Activated CD4-positive, alpha-beta T cell treated with anti-CD3 and anti-CD28 coated beads, Interleukin-10, Interleukin-2, amounts not matched to agents 100 ng/mL and 50 ng/mL, durations not matched to agents 16 hours and 8 hours (primary cell): ENCODE data around the gene GTF2H2.
"Not testable (repeated sequence)": the region's sequence is repeated elsewhere in the genome, so short reads cannot be mapped to it uniquely, and the experiment has no call there.

Experiments used
- DNase-seq: peaks from one replicate; pipeline ENCODE4 v3.0.0-alpha.2; 2020

The GTF2H2 gene

DNA sequence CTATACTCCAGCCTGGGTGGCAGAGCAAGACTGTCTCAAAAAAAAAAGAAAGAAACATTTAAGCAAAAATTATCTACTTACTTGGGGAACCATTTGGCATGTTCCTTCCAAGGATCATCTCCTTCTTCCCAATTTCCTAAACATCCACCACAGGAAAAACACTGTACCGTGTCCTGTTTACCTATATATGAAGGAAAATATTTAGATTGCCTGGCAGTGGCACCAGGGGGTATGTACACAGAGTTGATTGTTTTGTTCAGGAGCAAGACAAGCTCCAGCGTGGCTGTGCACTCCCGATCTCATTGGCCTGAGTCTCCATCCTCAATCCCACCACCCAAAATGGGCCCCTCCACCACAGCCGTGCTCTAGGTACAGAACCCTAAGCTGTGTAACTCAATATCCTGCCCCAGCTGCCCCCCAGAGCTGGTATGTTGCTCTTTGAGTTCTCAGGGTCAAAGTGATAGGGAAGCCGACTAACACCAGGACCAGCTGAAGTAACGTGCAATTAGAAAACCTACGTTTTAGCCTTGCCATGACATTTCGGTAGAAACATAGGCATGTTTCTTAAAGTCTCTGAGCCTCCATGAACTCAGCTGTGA lies 56.2 kb downstream of the GTF2H2 start:
- no peak for DNase-seq

DNA sequence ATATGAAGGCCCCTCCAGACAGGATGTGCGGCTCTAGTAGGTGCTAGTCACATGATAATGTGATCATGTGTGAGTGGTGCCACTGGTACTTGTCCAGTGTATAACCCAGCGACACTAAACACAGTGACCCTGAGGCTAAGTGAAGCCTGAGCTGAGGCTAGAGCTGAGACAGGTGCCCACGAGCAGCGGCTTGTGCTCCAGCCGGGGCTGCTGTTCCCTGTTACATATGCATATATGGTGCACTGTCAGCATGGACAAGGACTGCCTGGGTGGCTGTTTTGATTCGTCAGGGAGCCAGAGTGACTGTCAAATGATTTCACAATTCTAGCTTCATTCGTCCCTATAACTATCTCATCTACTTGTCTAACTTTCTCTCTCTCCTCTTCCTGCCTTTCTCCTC lies 60.5 kb downstream of the GTF2H2 start:
- not testable (repeated sequence) for DNase-seq
